GM19023 (cell line): ENCODE measurements around the gene VSX1.

ENCODE experiments used
- ATAC-seq: cut with Tn5 transposase; IDR thresholded peaks from one replicate; pipeline ENCODE4 v1.9.1; 2021; ENCODE audit warnings: mild to moderate bottlenecking, moderate library complexity; ENCODE audit not compliant: unreplicated experiment

The VSX1 gene

DNA sequence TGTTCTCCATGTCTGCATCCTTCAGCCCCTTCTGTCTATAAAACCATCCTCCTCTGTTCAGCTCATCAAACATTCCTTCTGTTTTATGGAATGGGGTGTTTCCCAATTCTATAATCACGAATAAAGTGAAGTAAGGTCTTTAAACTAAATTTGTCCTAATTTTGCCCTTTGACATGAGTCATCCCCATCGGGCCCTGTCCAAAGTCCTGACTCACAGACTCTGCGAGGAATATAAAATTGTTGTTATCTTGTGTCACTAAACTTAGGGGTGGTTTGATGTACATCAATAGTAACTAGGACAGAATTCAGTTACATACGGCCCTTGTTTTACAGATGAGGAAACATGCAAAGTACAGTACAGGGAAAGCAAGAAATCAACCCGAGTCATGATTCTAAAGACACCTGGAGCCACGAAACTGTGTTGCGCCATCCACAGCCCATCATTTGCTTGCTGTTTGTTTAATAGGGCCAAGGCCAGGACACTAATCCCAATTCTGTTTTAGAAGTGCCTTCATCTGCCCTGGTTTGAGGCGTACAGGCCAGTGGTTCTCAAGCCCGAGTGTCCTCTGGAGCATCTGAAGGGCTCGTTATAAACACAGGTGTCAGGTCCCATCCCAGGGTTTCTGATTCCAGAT lies 26.8 kb downstream of the VSX1 start:
- ATAC-seq = no peak

- ATAC-seq = no peak
Observed at GRCh38 chr20:25054096-25054820, 27.7 kb downstream of the VSX1 start.

- no peak for ATAC-seq
Observed at GRCh38 chr20:25053255-25054031, 28.5 kb downstream of the VSX1 start.

DNA sequence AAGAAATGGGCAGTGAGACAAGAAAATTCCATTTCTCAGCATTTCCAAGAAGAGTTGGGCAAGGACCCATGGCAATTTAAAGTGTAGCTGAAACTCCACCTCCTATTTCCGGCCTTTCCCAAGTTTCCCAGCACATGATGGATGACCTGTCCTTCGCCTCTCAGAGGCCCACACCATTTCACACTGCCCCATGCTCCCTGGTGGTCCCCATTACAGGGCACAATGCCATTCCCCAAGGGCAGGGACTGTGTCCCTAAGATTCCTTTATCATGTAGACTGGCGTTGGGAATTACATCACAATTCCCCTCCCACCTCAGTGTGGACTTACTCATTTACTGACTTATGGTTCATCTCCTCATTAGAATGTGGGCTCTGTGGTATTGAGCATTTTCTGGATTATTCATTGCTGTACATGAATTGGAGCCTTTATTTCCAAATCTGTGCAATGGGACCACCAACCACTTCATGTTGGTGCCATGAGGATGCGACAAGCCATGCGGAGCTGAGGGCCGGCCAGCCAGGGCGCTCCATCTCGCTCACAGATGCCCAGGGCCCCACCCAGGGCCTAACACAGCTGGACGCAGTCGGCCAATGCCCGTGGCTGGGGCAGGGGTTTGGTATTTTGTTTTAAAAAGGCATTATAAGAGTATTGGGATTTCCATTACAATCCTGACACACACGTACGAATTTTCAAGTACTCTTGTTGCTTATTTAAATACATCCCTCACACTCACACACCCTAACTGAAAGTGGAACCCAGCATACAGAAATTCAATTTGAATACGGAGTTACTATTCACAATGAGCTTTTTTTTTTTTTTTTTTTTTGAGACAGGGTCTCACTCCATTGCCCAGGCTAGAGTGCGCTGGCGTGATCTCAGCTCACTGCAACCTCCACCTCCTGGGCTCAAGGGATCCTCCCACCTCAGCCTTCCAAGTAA lies 29.4 kb downstream of the VSX1 start:
- no peak for ATAC-seq

GRCh38 chr20:25051386-25052155 lies 30.4 kb downstream of the VSX1 start:
- no peak for ATAC-seq

DNA sequence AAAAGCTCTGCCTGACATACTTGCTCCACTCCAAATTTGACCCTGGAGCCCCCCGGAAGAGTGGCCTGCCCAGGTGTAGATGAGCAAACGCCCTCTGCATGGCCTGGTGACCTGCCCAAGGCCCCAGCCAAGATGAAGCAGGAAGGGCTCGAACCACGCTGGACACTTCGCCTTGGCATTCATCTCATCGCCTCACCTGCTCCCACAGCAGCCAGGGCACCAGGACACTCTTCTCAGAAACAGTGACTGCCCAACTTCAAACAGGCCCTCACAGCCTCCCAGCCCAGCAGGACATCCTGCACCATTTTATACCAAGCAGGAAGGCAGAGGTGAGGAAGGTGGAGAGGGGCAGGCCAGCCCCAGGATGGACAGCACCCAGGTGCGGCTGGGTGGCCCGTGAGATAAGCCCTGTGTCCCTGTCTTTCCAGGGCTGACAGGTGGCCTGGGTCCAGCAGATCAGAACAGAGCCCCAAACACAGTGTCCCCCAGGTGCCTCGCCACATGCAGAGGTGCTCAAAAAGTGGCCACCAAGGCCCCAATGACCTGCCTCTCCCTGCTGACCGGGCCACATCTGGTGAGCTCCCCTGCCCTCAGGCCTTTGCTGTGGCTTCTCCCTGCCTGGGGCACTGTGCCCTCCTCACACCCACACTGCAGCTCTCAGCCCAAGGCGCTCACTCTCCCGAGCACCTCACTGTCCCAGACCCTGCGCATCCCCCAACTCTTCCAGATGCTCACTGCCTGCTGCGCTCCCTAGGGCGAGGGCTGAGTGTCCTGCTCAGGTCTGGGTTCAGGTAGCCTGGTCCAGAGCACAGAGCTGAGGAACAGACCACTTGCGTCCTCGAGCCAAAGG lies 31.2 kb downstream of the VSX1 start:
- ATAC-seq = no peak

DNA sequence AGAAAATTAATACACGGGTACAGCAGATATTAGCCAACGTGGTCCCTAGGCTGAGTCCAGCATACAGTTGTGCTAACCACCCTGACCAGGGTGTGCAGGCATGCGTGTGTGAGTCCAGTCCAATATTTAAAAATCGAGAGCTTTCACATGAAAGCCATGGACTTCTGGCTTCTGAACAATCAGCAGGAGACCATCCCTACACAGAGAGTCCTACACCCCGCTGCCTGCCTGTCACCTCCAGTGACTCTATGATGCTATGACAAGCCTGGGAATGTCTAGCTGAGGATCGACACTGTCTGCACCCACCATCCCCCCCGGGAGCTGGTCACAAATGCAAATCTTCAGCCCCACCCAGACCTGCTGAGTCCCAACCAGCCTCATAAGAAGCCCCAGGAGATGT lies 31.9 kb downstream of the VSX1 start:
- ATAC-seq = no peak

GRCh38 chr20:25049261-25050060 lies 32.5 kb downstream of the VSX1 start:
- ATAC-seq = no peak

- no peak for ATAC-seq
Observed at GRCh38 chr20:25048519-25048952, 33.4 kb downstream of the VSX1 start.

DNA sequence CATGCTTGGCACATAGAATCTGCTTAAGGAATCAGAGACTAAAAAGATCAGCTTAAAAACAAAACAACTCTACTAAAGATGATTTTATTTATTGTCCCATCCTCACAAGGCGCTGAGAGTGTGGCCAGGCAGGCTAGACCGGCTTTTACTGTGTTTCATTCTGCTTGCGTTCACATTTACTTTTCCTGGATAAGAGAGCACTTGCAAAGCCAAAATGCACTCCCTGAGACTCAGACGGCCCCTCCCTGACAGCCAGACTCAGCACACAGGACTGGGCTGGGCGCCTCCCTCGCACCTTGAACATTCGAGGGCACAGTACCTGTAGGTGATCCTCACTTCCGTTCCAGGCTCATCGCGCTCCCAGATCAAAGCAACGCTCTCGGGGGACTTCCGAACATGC lies 34.2 kb downstream of the VSX1 start:
- no peak for ATAC-seq

DNA sequence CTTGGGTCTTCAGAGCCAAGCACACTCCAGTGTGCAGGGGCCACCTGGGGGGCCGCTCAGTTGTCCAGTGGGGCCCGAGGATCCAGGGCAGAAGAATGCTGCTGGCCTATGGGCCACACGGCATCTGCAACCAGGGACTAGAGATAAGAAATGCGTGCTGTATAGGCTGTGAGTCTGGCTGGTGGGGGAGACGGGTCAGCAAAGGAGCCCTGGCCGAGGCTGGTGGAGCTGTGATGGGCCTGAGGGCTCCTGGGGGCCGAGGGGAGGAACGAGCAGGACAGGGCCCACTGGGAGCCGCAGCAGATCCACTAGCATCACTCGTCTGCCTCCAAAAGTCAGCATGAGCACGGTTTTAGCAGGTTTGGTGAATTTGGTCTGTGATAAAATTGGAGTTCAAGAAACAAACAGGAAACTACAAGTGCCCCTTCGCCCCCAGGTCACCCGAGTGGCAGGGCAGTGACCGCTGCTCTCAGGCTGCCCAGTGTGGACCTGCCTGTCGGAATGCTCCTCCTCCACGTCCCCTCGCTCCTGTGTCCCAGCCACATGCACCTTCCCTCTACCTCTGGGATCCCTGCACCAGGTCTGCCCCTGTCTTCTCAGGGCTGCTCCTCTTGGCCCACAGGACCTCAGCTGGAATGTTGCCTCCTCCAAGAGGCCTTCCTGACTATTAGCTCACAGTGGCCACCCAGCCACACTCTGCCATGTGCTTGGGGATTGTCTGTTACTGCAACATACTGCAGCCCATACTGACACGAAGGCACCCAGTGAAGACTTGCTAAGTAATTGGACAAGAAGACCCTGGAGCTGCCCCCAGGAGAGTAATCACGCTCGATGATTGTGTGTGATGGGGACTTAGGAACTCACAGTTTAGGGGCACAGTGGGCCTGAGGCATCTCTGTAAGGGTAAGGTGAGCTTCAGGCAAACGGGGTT lies 34.9 kb downstream of the VSX1 start:
- ATAC-seq = no peak

GRCh38 chr20:25046181-25046641 lies 35.7 kb downstream of the VSX1 start:
- ATAC-seq = no peak

DNA sequence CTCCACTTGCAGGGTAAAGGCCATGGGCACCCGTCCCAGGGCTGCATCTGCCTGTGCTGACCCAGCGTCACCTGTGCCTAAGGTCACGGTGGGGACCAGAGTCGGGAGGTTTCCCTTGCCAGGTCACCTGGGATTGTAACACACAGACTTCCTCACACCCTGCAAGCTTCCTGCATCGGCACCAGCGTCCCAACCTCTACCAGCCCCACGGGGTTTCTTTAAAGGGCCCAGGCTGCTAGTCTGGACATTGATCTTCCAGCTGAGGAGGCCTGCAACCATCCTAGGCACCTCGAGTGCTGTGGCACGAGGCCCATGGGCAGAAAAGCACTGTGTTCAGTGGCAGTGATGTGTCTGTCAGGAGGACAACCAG lies 36.6 kb downstream of the VSX1 start:
- no peak for ATAC-seq

DNA sequence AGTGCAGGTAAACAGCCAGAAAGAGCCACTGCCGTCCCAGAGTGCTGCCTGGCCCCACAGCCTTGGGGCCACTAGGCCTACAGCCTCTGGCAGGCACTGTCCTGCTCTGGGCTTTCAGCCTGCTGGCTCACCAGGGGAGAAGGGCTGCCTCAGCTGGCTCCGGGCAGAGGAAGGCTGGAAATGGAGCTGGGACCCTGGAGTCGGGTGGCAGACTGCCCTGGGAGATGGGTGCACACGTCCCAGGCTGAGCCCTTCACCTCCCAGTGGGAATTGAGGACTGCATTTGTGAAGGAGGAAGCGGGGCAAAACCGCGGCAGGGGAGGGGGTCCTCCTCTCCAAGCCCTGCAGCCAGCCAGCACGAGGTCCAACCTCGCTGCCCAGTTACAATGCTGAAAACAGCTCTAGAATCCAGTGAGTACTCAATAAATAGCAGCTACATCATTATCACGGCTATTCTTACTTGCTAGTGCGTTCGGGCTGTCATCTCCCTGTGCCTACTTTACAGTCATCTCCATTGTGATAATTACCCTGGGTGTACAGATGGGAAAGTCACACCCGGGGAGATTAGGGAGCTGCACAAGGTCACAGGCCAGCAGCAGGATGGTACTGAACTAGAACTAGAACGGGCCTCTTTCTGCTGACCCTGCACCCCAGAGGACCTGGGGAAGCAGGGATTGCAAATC lies 37.1 kb downstream of the VSX1 start:
- no peak for ATAC-seq

- ATAC-seq = no peak
Observed at GRCh38 chr20:25044261-25044560, 37.7 kb downstream of the VSX1 start.

GRCh38 chr20:25043499-25044260 lies 38.3 kb downstream of the VSX1 start:
- no peak for ATAC-seq
